ENCODE results near the gene SOD1.
"Not testable (repeated sequence)": the region's sequence is repeated elsewhere in the genome, so short reads cannot be mapped to it uniquely, and the experiment has no call there.

The SOD1 gene

GRCh38 chr21:31629972-31630711 lies 29.4 kb upstream of the SOD1 start:
- Histone ChIP-seq H3K27ac (no peak overlapping the region), H3K36me3 (no peaks in the 10 kb centered on the region), H3K27me3 (no peaks in the 10 kb centered on the region), H3K4me3 (no peak overlapping the region), H3K4me1 (no peaks in the 10 kb centered on the region), H3K9me3 (no peaks in the 10 kb centered on the region)
- TF ChIP-seq CTCF (IDR thresholded peaks at IDR 0.05) = no peak
- intact Hi-C loops (cut with DNase I; ENCODE audit: low total_unique reads) = no loop called here
- no peak for DNase-seq

GRCh38 chr21:31631881-31632280 lies 27.6 kb upstream of the SOD1 start:
- intact Hi-C loops (cut with DNase I; ENCODE audit: low total_unique reads); H3K4me1 ChIP-seq: not testable (repeated sequence)

GRCh38 chr21:31634993-31635392 lies 24.5 kb upstream of the SOD1 start:
- Histone ChIP-seq H3K4me1 (no peaks in the 10 kb centered on the region), H3K4me3 (no peak overlapping the region), H3K9me3 (peaks cover 0 to 7% (median 0%) of the 10 kb centered on the region in 3 donors), H3K36me3 (no peaks in the 10 kb centered on the region), H3K27me3 (no peaks in the 10 kb centered on the region), H3K27ac (no peak overlapping the region)
- intact Hi-C loops (cut with DNase I; ENCODE audit: low total_unique reads) = no loop called here
- no peak for DNase-seq
- no peak for TF ChIP-seq CTCF (IDR thresholded peaks at IDR 0.05)

More at GRCh38 chr21:31631881-31632280, 27.6 kb upstream of the SOD1 start:
- not testable (repeated sequence) for H3K27me3 ChIP-seq, H3K4me3 ChIP-seq, DNase-seq, H3K9me3 ChIP-seq, H3K27ac ChIP-seq, H3K36me3 ChIP-seq

GRCh38 chr21:31636874-31637273 lies 22.6 kb upstream of the SOD1 start:
- Histone ChIP-seq H3K4me3 (no peak overlapping the region), H3K27me3 (no peaks in the 10 kb centered on the region), H3K27ac (no peak overlapping the region), H3K4me1 (no peaks in the 10 kb centered on the region), H3K36me3 (no peaks in the 10 kb centered on the region), H3K9me3 (peaks cover 0 to 7% (median 0%) of the 10 kb centered on the region in 3 donors)
- no peak for DNase-seq
- no peak for TF ChIP-seq CTCF (IDR thresholded peaks at IDR 0.05)
- intact Hi-C loops (cut with DNase I; ENCODE audit: low total_unique reads) = no loop called here

- intact Hi-C loops (cut with DNase I; ENCODE audit: low total_unique reads) = no loop called here
- no peak overlapping the region for H3K27ac ChIP-seq
- peaks cover 0 to 7% (median 0%) of the 10 kb centered on the region in 3 donors for H3K9me3 ChIP-seq
- DNase-seq = no peak
- no peaks in the 10 kb centered on the region for H3K27me3 ChIP-seq
- TF ChIP-seq CTCF (IDR thresholded peaks at IDR 0.05) = no peak
- no peak overlapping the region for H3K4me3 ChIP-seq
- H3K36me3 ChIP-seq = no peaks in the 10 kb centered on the region
- H3K4me1 ChIP-seq = no peaks in the 10 kb centered on the region
Measured at GRCh38 chr21:31641416-31641922, 18.0 kb upstream of the SOD1 start.

GRCh38 chr21:31644643-31645042 lies 14.8 kb upstream of the SOD1 start:
- no peak for TF ChIP-seq CTCF (IDR thresholded peaks at IDR 0.05)
- intact Hi-C loops (cut with DNase I; ENCODE audit: low total_unique reads) = no loop called here
- Histone ChIP-seq H3K36me3 (no peaks in the 10 kb centered on the region), H3K9me3 (no peaks in the 10 kb centered on the region), H3K27me3 (no peaks in the 10 kb centered on the region), H3K4me3 (no peak overlapping the region), H3K27ac (no peak overlapping the region), H3K4me1 (no peaks in the 10 kb centered on the region)
- no peak for DNase-seq
